WTC11 (cell line): ENCODE results near the gene CRACR2A. TPM values are rescaled to one million over a fixed set of nuclear protein-coding genes. Genes with fewer than 3 reads are reported as not detected.

Experiments
- ATAC-seq: fragments of 200-7000 bp; cut with Tn5 transposase; 2 replicates; pipeline ENCODE4 v1.10.0; 2021; ENCODE audit warnings: mild to moderate bottlenecking, moderate library complexity
- CTCF ChIA-PET: fragments of 300-600 bp; sonication (Branson Sonifier 250); formaldehyde crosslinking; loops from one replicate; lab custom pipeline; 2021; ENCODE audit warnings: antibody characterized with exemption; lab: Charles Lee
- POLR2A ChIA-PET: fragments of 350-600 bp; sonication (Branson Sonifier 250); formaldehyde crosslinking; loops from one replicate; lab custom pipeline; 2021; ENCODE audit warnings: antibody characterized with exemption; lab: Charles Lee
- DNase-seq: peaks from one replicate; pipeline ENCODE4 v3.0.0; 2021; ENCODE audit warnings: low spot score
- H3K27ac Mint-ChIP-seq: 2 replicates; pipeline ENCODE4 v1.8.0; 2021; ENCODE audit warnings: mixed read lengths
- H3K27me3 Mint-ChIP-seq: 2 replicates; pipeline ENCODE4 v1.8.0; 2021; ENCODE audit warnings: low read depth, mild to moderate bottlenecking, moderate library complexity, mixed read lengths
- H3K36me3 Mint-ChIP-seq: 2 replicates; pipeline ENCODE4 v1.8.0; 2021; ENCODE audit warnings: mixed read lengths
- H3K4me1 Mint-ChIP-seq: 2 replicates; pipeline ENCODE4 v1.8.0; 2022; ENCODE audit warnings: mixed read lengths
- H3K4me3 Mint-ChIP-seq: 2 replicates; pipeline ENCODE4 v1.8.0; 2021; ENCODE audit warnings: mild to moderate bottlenecking, moderate library complexity, mixed read lengths
- H3K9me3 Mint-ChIP-seq: 2 replicates; pipeline ENCODE4 v1.8.0; 2021; ENCODE audit warnings: mixed read lengths
- ATF1 ChIP-seq: sonication (generic); formaldehyde crosslinking; IDR thresholded peaks from 2 replicates; pipeline ENCODE4 v1.8.1; 2023; ENCODE audit warnings: mild to moderate bottlenecking, moderate library complexity, missing genetic modification reagents
- CREM ChIP-seq: sonication (generic); formaldehyde crosslinking; IDR thresholded peaks from 2 replicates; pipeline ENCODE4 v1.8.1; 2022; ENCODE audit warnings: mild to moderate bottlenecking, missing genetic modification reagents, moderate library complexity
- ELF4 ChIP-seq: sonication (generic); formaldehyde crosslinking; IDR thresholded peaks from 2 replicates; pipeline ENCODE4 v1.8.1; 2022; ENCODE audit warnings: low read depth, mild to moderate bottlenecking, moderate library complexity, missing genetic modification reagents
- FOXJ3 ChIP-seq: sonication (generic); formaldehyde crosslinking; IDR thresholded peaks from 2 replicates; pipeline ENCODE4 v1.9.0; 2021; ENCODE audit warnings: missing genetic modification reagents, mild to moderate bottlenecking, borderline replicate concordance
- NR2C2 ChIP-seq: sonication (generic); formaldehyde crosslinking; IDR thresholded peaks from 2 replicates; pipeline ENCODE4 v1.8.0; 2022; ENCODE audit warnings: mild to moderate bottlenecking, missing genetic modification reagents
- PREB ChIP-seq: sonication (generic); formaldehyde crosslinking; IDR thresholded peaks from 2 replicates; pipeline ENCODE4 v1.8.1; 2022; ENCODE audit warnings: mild to moderate bottlenecking, missing genetic modification reagents, moderate library complexity, borderline replicate concordance
- ZNF317 ChIP-seq: sonication (generic); formaldehyde crosslinking; IDR thresholded peaks from 2 replicates; pipeline ENCODE4 v1.8.1; 2023; ENCODE audit warnings: low read depth, mild to moderate bottlenecking, moderate library complexity, missing genetic modification reagents, borderline replicate concordance
- ZNF416 ChIP-seq: fragments of 250-450 bp; sonication (Bioruptor Pico); IDR thresholded peaks from 2 replicates; pipeline ENCODE4 v1.9.0; 2021; ENCODE audit warnings: mild to moderate bottlenecking, inconsistent platforms
- total RNA-seq: library from RNA; stranded (reverse); gene quantifications from 3 replicates; pipeline ENCODE4 v1.2.3, GENCODE V29; 2021
- TF ChIP-seq, protein P1 (sequence below): sonication (generic); formaldehyde crosslinking; IDR thresholded peaks from 2 replicates; pipeline ENCODE4 v1.8.0; 2022; ENCODE audit warnings: missing genetic modification reagents
- TF ChIP-seq, protein P2 (sequence below): sonication (generic); formaldehyde crosslinking; IDR thresholded peaks from 2 replicates; pipeline ENCODE4 v1.8.0; 2023; ENCODE audit warnings: missing genetic modification reagents
- TF ChIP-seq, protein P3 (sequence below): sonication (generic); formaldehyde crosslinking; IDR thresholded peaks from 2 replicates; pipeline ENCODE4 v1.8.1; 2023; ENCODE audit warnings: mild to moderate bottlenecking, missing genetic modification reagents
- TF ChIP-seq, protein P4 (sequence below): sonication (generic); formaldehyde crosslinking; IDR thresholded peaks from 2 replicates; pipeline ENCODE4 v1.8.1; 2023; ENCODE audit warnings: mild to moderate bottlenecking, missing genetic modification reagents, moderate library complexity
- TF ChIP-seq, protein P5 (sequence below): sonication (generic); formaldehyde crosslinking; IDR thresholded peaks from 2 replicates; pipeline ENCODE4 v1.8.1; 2023; ENCODE audit warnings: mild to moderate bottlenecking, moderate library complexity, missing genetic modification reagents
- TF ChIP-seq, protein P6 (sequence below): sonication (generic); formaldehyde crosslinking; conservative IDR thresholded peaks from 2 replicates; pipeline ENCODE4 v1.8.1; 2022; ENCODE audit warnings: mild to moderate bottlenecking, missing genetic modification reagents

CRACR2A gene
- total RNA-seq, 1 experiment from 2014 or later = 2.6 TPM

- POLR2A ChIA-PET = no interaction called here
- Mint-ChIP-seq H3K27ac (no peak overlapping the region), H3K27me3 (no peaks in the 10 kb centered on the region; the same call in 1 of the 2 replicates), H3K4me3 (no peak overlapping the region), H3K4me1 (peaks cover 7% of the 10 kb centered on the region), H3K36me3 (no peaks in the 10 kb centered on the region), H3K9me3 (no peaks in the 10 kb centered on the region)
- ATAC-seq (no peak), DNase-seq (no peak)
- no peak for TF ChIP-seq ZNF317 (CRISPR knock-in tag)
- CTCF ChIA-PET = interaction anchor here (0.6 to 1.7 kb wide), 6 partner anchors 61 to 376 kb away, joined by 3 to 10 read pairs (median 4); no protein-coding TSS in a partner anchor
Observed at GRCh38 chr12:3651585-3652424, 101.1 kb downstream of the CRACR2A start.

DNA sequence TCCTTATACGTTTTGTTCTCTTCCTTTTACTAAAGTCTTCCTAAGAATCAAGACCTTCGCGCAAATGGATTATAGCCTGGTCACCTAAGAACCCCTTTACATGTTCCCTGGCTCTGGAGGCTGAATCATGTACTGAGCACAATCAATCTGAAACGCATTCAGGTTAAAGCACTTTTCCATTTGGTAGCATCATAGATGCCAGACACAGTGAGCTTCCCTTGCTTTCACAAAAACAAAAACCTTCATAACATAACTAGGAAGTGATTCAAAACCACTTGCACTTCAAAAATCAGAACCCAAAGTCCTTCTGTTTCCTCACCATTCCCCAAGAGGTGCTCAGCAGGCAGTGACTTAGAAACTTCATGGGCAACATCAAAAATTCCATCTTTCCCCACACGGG is 105.4 kb downstream of the CRACR2A start:
- peaks cover 12% of the 10 kb centered on the region for H3K4me1 Mint-ChIP-seq
- ChIA-PET CTCF (interaction anchor here (0.7 to 2.0 kb wide), 4 partner anchors 11 to 349 kb away, joined by 3 to 9 read pairs (median 4); no protein-coding TSS in a partner anchor), POLR2A (no interaction called here)
- H3K4me3 Mint-ChIP-seq = no peak overlapping the region
- H3K9me3 Mint-ChIP-seq = no peaks in the 10 kb centered on the region
- no peaks in the 10 kb centered on the region; the same call in 1 of the 2 replicates for H3K27me3 Mint-ChIP-seq
- TF ChIP-seq ELF4 (CRISPR knock-in tag) (no peak), PREB (CRISPR knock-in tag) (no peak)
- TF ChIP-seq, protein P1, sequence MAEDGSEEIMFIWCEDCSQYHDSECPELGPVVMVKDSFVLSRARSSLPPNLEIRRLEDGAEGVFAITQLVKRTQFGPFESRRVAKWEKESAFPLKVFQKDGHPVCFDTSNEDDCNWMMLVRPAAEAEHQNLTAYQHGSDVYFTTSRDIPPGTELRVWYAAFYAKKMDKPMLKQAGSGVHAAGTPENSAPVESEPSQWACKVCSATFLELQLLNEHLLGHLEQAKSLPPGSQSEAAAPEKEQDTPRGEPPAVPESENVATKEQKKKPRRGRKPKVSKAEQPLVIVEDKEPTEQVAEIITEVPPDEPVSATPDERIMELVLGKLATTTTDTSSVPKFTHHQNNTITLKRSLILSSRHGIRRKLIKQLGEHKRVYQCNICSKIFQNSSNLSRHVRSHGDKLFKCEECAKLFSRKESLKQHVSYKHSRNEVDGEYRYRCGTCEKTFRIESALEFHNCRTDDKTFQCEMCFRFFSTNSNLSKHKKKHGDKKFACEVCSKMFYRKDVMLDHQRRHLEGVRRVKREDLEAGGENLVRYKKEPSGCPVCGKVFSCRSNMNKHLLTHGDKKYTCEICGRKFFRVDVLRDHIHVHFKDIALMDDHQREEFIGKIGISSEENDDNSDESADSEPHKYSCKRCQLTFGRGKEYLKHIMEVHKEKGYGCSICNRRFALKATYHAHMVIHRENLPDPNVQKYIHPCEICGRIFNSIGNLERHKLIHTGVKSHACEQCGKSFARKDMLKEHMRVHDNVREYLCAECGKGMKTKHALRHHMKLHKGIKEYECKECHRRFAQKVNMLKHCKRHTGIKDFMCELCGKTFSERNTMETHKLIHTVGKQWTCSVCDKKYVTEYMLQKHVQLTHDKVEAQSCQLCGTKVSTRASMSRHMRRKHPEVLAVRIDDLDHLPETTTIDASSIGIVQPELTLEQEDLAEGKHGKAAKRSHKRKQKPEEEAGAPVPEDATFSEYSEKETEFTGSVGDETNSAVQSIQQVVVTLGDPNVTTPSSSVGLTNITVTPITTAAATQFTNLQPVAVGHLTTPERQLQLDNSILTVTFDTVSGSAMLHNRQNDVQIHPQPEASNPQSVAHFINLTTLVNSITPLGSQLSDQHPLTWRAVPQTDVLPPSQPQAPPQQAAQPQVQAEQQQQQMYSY (CRISPR knock-in tag) = no peak
- DNase-seq (no peak), ATAC-seq (no peak)
- H3K27ac Mint-ChIP-seq = no peak overlapping the region; the same call in 1 of the 2 replicates
- H3K36me3 Mint-ChIP-seq = no peaks in the 10 kb centered on the region

DNA sequence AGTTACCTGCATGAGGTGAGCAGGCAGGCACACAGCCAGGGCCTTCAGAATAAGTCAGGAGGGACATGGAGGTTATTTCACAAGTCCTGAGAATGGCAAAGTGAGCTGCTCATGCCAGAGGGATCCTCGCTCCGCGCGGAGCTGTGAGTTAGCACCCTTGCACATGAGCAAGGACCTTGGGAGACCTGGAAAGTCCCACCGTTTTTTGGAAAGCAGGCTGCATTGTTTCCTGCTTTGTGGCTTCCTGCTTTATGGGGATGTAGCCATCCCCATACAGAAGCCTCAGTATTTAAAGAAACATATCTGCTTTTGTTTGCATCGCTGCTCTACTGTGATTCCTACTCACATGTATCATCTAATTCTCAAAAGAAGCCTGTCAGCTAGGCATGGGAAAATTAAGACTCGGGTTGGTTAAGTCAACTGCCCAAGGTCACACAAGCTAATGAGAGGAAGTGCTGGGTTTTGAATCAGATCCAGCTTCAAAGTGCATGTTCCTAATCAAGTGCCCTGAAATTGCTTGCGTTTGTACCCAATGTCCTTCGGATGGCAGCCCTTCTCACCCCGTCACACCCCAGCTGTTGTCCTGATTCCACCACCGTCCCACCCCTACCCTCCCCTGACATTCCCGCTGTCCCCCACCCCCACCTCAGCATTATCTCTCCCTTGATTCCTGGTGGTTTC is 106.2 kb downstream of the CRACR2A start:
- no peak for DNase-seq
- TF ChIP-seq, protein P2, sequence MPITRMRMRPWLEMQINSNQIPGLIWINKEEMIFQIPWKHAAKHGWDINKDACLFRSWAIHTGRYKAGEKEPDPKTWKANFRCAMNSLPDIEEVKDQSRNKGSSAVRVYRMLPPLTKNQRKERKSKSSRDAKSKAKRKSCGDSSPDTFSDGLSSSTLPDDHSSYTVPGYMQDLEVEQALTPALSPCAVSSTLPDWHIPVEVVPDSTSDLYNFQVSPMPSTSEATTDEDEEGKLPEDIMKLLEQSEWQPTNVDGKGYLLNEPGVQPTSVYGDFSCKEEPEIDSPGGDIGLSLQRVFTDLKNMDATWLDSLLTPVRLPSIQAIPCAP = no peak
- TF ChIP-seq, protein P3, sequence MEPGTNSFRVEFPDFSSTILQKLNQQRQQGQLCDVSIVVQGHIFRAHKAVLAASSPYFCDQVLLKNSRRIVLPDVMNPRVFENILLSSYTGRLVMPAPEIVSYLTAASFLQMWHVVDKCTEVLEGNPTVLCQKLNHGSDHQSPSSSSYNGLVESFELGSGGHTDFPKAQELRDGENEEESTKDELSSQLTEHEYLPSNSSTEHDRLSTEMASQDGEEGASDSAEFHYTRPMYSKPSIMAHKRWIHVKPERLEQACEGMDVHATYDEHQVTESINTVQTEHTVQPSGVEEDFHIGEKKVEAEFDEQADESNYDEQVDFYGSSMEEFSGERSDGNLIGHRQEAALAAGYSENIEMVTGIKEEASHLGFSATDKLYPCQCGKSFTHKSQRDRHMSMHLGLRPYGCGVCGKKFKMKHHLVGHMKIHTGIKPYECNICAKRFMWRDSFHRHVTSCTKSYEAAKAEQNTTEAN = no peak
- no peak for TF ChIP-seq NR2C2 (CRISPR knock-in tag)
- TF ChIP-seq, protein P4, sequence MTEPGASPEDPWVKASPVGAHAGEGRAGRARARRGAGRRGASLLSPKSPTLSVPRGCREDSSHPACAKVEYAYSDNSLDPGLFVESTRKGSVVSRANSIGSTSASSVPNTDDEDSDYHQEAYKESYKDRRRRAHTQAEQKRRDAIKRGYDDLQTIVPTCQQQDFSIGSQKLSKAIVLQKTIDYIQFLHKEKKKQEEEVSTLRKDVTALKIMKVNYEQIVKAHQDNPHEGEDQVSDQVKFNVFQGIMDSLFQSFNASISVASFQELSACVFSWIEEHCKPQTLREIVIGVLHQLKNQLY = no peak
- TF ChIP-seq PREB (CRISPR knock-in tag) = no peak
- no peak for TF ChIP-seq ZNF416 (CRISPR knock-in tag)
- TF ChIP-seq FOXJ3 (CRISPR knock-in tag) = no peak
- TF ChIP-seq, protein P5, sequence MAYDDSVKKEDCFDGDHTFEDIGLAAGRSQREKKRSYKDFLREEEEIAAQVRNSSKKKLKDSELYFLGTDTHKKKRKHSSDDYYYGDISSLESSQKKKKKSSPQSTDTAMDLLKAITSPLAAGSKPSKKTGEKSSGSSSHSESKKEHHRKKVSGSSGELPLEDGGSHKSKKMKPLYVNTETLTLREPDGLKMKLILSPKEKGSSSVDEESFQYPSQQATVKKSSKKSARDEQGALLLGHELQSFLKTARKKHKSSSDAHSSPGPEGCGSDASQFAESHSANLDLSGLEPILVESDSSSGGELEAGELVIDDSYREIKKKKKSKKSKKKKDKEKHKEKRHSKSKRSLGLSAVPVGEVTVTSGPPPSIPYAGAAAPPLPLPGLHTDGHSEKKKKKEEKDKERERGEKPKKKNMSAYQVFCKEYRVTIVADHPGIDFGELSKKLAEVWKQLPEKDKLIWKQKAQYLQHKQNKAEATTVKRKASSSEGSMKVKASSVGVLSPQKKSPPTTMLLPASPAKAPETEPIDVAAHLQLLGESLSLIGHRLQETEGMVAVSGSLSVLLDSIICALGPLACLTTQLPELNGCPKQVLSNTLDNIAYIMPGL (CRISPR knock-in tag) = no peak
- TF ChIP-seq, protein P6, sequence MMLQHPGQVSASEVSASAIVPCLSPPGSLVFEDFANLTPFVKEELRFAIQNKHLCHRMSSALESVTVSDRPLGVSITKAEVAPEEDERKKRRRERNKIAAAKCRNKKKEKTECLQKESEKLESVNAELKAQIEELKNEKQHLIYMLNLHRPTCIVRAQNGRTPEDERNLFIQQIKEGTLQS (CRISPR knock-in tag) = no peak
- TF ChIP-seq ATF1 (CRISPR knock-in tag) = no peak
- TF ChIP-seq CREM (CRISPR knock-in tag) = no peak
- H3K27me3 Mint-ChIP-seq = no peaks in the 10 kb centered on the region; the same call in 1 of the 2 replicates
- CTCF ChIA-PET = interaction anchor here (0.7 to 2.0 kb wide), 7 partner anchors 11 to 348 kb away, joined by 3 to 9 read pairs (median 3); no protein-coding TSS in a partner anchor
- H3K4me1 Mint-ChIP-seq = peaks cover 12% of the 10 kb centered on the region
- H3K9me3 Mint-ChIP-seq = no peaks in the 10 kb centered on the region
- POLR2A ChIA-PET = no interaction called here
- no peak overlapping the region for H3K27ac Mint-ChIP-seq
- H3K36me3 Mint-ChIP-seq = no peaks in the 10 kb centered on the region
- no peak for ATAC-seq
- no peak overlapping the region for H3K4me3 Mint-ChIP-seq
